Measurements from ENCODE around the gene ACTMAP. TPM values are rescaled to one million over a fixed set of nuclear protein-coding genes. Genes with fewer than 3 reads are reported as not detected.
"Not testable (repeated sequence)": the region's sequence is repeated elsewhere in the genome, so short reads cannot be mapped to it uniquely, and the experiment has no call there.

ACTMAP gene
- polyA plus RNA-seq, 1 donor = 8.5 TPM

DNA sequence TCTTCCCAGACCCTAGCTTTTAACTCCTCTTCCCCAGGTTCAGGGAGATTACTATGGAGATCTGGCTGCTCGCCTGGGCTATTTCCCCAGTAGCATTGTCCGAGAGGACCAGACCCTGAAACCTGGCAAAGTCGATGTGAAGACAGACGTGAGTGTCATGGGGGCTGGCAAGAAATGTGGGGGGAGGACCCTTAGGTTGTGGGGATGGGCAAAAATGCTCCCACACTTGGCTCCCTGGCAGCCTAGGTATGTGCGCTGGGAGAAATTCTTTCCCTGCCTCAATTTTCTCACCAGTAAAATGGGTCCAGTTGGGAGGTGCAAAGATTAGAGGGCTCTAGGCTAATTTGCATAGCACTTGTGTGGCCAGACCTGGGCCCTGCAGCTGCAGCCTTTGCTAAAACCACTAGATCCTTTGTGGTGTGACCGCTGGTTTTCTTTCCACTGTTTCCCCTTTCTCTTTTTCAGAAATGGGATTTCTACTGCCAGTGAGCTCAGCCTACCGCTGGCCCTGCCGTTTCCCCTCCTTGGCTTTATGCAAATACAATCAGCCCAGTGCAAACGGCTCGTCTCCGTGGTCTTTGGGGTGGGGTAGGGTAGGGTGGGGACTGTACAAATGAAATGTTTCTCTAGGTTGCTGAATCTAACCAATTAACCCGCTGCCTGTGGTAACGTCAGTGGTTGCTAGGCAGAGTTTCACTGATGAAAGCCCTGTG lies 26.8 kb upstream of the ACTMAP start:
- DNase-seq (ENCODE audit: low read depth) = peak; percentile 93

DNA sequence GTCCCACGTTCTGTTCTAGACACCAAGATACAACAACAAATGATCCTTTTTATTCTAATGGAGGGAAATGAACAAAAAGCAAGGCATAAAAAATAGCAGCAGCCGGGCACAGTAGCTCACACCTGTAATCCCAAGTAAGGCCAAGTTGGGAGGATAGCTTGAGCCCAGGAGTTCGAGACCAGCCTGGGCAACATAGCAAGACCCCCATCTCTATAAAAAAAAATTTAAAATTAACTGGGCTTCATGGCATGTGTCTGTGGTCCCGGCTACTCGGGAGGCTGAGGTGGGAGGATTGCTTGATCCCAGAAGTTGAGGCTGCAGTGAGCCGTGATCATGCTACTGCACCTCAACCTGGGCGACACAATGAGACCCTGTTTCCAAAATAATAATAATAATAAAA lies 26.1 kb upstream of the ACTMAP start:
- DNase-seq (ENCODE audit: low read depth) = no peak

DNA sequence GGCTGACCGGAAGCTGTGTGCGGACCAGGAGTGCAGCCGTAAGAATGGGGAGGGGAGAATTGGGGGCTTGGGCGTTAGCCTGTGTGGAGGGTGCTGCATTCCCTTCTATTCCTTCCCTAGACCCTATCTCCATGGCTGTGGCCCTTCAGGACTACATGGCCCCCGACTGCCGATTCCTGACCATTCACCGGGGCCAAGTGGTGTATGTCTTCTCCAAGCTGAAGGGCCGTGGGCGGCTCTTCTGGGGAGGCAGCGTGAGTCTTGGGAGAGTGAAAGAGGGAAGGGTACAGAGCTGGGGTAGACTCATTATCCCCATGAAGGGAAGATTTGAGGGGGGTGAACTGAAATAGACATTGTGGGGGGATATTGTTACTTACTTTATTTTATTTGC lies 25.4 kb upstream of the ACTMAP start:
- no peak for DNase-seq (ENCODE audit: low read depth)

DNA sequence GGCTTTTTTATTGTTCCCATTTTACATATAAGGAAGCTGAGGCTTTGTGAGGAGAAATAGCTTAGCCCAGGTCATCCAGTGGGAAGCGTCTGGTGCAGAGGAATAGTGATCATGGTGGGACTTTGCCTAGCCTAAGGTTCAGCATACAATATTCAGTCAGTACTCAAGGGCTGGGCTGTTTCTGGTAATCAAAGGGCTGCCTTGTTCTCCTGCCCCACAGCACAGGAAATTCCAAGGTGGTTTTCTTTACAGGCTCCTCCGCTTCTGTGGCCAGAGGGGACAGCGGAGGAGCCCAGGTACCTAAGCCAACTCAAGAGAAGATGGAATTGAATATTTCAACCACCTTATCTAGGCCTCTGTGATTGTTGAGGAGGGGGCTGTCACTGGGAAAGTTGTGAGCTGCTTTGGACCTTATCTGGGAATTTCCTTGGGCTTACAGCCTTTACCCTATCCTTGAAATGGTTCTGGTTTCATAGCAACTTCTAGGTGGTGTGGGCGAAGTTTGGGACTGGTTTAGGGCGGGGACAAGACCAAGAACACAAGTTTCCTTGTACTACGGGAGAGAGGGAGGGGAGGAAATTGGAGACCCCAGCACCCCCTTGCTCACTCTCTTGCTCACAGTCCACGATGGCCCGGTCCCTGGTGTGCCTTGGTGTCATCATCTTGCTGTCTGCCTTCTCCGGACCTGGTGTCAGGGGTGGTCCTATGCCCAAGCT lies 24.8 kb upstream of the ACTMAP start, which contains the start of gene MIA:
MIA (plus strand) TSS at position 606 of the 716 bp plus-strand sequence; CDS start at position 628, 22 bp downstream.
- no peak for DNase-seq (ENCODE audit: low read depth)

DNA sequence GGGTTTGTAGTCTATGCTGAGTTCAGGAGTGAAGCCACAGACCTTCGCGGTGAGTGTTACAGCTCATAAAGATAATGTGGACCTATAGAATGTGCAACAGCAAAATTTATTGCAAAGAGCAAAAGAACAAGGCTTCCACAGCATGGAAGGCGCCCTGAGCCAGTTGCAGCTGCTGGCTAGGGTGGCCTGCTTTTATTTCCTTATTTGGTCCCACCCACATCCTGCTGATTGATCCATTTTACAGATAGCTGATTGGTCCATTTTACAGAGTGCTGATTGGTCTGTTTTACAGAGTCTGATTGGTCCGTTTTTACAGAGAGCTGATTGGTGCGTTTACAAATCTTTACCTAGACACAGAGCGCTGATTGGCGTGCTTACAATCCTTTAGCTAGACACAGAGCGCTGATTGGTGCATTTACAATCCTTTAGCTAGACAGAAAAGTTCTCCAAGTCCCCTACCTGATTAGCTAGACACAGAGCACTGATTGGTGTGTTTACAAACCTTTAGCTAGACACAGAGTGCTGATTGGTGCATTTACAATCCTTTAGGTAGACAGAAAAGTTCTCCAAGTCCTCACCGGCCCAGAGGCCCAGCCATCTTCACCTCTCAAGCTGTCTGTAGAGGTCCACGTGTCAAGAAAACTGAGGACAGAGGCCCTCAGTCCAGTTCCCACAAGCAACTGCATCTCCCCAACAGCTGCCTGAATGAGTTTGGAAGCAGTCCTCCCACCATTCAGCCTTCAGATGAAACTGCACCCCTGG lies 21.0 kb upstream of the ACTMAP start:
- not testable (repeated sequence) for DNase-seq (ENCODE audit: low read depth)

DNA sequence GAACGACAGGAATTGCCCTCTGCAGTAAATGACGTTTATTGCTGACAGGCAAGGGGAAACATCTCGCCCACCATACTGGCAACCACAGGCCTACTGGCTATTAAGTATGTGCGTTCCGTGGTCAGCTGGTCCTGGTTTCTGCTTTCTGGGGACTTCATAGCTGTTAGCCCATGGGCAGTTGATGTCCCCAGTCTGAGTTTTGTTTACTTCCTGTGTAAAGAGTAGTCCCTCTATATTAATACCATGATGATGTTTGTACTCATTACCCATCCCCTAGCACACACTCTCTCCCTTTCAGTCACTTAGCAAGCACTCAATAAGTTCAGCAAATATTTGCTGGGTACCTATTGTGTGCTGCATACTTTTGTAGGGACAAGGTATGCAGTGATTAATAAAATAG lies 18.6 kb upstream of the ACTMAP start:
- no peak for DNase-seq (ENCODE audit: low read depth)

DNA sequence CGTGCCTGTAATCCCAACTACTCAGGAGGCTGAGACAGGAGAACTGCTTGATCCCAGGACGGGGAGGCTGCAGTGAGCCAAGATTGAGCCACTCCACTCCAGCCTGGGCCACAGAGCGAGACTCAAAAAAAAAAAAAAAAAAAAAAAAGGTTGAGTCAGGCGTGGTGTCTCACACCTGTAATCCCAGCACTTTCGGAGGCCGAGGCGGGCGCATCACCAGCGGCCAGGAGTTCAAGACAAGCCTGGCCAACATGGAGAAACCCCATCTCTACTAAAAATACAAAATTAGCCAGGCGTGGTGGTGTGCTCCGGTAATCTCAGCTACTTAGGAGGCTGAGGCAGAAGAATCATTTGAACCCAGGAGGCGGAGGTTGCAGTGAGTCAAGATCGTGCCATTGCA lies 16.1 kb upstream of the ACTMAP start:
- DNase-seq (ENCODE audit: low read depth) = not testable (repeated sequence)

DNA sequence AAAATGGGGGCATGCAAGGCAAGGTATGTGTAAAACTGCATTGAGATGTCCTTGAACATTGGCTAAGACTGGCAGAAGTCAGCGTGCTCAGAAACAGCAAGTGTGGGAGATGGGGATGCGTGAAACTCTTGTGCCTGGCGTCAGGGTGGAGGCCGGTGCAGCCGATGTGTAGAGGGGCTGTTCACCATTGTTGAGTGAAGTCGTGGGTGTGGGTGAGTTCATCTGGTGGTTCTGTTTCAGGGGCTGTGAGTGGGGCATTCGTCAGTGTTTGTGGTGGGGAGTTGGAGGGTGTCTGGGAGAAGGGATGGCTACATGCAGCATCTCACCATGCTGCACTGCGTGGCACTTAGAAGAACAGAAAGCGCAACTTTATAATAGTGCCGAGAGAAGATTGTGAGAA lies 13.7 kb upstream of the ACTMAP start:
- DNase-seq (ENCODE audit: low read depth) = no peak

DNA sequence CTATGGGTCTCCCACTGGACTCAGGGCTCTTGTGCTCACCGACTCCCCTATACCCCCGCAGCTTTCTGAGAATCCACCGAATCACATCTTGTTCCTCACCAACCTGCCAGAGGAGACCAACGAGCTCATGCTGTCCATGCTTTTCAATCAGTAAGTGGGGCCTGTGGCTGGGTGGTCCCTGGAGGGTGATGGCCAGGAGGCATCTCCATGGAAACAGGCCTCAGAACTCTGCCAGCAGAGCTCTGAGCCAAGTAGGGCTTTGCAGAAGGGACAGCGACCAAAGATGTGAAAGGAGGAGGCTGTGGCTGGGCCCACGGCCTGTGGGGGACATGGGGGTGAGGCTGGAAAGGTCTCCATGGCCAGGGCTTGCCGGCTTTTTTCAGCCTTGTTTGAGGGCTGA lies 13.2 kb upstream of the ACTMAP start:
- no peak for DNase-seq (ENCODE audit: low read depth)

DNA sequence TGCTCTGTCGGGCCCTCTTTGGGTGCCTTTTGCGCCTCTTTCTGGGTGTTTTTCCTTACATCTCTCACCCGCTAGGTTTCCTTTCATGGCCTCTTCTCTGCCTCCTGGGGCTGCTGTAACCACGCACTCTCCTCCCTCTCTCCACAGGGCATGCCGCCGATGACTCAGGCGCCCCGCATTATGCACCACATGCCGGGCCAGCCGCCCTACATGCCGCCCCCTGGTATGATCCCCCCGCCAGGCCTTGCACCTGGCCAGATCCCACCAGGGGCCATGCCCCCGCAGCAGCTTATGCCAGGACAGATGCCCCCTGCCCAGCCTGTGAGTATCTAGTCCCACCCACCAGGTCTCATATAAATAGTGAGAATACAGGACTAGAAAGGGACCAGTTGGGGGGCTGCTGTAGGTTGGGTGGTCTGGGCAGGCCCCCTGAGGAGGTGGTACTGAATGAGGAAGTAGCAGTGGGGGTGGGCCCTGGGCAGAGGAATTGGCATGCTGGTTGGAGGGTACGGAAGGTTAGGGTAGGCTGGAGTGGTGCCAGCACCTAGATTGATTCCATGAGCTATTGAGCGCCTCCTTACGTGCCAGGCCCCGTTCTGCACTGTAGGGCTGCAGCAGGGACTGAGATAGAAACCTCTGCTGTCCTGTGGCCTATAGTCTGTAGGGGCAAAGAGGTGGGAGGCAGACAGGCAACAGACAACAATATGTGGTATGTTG lies 12.6 kb upstream of the ACTMAP start:
- no peak for DNase-seq (ENCODE audit: low read depth)

DNA sequence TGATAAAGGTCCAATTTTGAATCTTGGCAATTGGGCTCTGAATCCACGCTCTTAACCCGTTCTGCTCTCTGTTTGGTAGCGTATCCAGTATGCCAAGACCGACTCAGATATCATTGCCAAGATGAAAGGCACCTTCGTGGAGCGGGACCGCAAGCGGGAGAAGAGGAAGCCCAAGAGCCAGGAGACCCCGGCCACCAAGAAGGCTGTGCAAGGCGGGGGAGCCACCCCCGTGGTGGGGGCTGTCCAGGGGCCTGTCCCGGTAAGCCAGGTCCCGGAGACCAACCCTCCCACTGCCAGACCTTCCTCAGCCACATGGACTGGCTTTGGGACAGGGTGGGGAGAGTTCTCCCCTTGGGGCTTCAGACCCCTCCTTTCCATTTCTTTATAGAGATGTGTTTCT lies 9.1 kb upstream of the ACTMAP start:
- no peak for DNase-seq (ENCODE audit: low read depth)

DNA sequence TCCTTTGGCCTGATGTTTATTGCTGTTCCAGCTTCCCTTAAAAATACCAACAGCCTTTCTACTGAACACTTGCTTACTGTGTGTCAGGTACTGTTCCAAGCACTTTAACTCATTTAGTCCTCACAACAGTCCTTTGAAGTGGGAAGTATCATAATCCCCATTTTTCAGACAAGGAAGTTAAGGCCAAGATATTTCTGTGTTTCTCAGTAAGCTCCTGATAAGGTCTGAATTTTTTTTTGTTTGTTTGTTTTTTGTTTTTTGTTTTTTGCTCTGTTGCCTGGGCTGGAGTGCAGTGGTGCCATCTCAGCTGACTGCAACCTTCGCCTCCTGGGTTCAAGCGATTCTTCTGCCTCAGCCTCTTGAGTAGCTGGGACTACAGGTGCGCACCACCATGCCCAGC lies 8.2 kb upstream of the ACTMAP start:
- DNase-seq (ENCODE audit: low read depth) = no peak

DNA sequence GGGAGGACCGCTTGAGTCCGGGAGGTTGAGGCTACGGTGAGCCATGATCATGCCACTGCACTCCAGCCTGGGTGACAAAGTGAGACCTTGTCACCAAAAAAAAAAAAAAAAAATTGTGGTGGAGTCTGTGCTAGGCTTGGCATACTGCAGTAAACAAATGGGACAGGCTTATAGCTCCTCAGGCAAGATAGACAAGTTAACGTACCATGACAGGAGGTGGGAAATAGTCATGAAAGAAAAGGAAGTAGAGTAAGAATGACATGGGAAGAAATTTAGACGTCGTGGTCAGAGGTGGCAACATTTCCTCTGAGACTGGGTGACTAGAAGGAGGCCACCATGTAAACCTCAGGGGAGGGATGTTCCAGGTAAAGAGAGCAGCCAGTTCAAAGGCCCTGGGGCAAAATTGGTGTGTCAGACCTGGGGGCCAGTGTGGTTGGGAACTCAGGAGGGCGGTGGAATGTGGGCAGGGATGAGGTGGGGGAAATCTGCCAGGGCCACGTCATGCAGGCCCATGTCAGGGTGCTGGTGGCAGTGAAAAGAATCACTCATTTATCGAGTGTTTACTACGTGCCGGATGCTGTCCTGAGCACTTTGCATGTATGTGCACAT lies 6.3 kb upstream of the ACTMAP start:
- no peak for DNase-seq (ENCODE audit: low read depth)

DNA sequence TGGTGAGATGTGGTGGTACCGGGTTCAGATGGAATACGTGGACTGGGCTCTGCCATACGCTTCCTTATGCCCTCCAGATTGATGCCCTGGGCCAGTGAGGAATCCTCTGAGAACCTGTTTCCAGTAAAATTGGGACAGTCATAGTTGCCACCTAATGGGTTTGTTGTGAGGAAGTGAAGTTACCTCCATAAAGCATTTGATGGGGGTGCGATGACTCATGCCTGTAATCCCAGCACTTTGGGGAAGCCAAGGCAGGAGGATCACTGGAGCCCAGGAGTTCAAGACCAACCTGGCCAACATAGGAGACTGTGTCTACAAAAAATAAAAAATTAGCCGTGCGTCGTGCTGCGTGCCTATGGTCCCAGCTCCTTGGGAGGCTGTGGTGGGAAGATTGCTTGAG lies 5.5 kb upstream of the ACTMAP start:
- DNase-seq (ENCODE audit: low read depth) = no peak

DNA sequence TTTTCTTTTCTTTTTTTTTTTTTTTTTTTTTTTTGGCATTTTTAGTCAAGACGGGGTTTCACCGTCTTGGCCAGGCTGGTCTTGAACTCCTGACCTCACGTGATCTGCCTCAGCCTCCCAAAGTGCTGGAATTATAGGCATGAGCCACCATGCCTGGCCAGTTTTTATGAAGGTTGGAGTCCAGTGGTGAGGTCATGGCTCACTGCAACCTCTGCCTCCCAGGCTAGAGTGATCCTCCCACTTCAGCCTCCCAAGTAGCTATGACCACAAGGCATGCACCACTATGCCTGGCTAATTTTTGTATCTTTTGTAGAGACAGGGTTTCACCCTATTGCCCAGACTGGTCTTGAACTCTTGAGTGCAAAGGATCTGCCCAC lies 5.0 kb upstream of the ACTMAP start:
- DNase-seq (ENCODE audit: low read depth) = no peak

DNA sequence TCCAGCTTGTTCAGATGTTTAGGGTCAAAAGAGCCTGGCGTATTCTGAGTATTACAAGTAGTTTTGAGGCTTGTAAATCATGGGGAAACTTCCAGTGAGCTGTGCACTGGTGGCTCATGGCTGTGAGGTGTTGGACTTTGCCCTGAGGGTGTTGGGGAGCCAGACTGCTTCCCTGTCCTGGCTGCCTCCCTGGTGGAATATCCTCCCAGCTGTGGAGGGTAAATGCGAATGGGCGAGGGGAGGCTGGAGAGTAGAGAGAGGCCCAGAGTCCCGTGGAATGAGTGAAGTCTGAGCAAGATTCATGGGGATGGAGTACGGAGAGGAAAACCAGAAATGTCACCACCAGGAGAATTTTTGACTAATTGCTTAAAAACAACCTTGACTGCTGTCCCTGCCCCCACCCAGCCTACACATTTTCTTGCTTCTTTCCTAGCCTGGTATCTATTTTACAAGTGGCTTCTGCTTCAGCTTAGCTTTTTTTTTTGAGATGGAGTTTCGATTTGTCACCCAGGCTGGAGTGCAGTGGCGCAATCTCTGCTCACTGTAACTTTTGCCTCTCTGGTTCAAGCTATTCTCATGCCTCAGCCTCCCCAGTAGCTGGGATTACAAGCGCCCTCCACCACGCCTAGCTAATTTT lies 4.5 kb upstream of the ACTMAP start:
- no peak for DNase-seq (ENCODE audit: low read depth)

DNA sequence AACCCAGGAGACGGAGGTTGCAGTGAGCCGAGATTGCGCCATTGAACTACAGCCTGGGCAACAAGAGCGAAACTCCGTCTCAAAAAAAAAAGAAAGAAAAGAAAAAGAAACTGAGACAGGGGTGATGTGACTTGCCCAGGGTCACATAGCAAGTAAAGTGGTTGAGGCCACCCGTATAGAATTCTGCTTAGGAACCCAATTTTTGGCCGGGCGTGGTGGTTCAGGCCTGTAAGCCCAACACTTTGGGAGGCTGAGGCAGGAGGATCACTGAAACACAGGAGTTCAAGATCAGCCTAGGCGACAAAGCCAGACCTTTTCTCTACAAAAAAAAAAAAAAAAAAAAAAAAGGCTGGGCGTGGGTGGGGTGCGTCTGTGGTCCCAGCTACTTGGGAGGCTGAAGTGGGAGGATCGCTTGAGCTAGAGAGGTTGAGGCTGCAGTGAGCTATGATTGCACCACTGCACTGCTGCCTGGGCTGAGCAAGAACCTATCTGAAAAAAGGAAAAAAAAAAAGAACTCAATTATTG lies 2.0 kb upstream of the ACTMAP start:
- no peak for DNase-seq (ENCODE audit: low read depth)

DNA sequence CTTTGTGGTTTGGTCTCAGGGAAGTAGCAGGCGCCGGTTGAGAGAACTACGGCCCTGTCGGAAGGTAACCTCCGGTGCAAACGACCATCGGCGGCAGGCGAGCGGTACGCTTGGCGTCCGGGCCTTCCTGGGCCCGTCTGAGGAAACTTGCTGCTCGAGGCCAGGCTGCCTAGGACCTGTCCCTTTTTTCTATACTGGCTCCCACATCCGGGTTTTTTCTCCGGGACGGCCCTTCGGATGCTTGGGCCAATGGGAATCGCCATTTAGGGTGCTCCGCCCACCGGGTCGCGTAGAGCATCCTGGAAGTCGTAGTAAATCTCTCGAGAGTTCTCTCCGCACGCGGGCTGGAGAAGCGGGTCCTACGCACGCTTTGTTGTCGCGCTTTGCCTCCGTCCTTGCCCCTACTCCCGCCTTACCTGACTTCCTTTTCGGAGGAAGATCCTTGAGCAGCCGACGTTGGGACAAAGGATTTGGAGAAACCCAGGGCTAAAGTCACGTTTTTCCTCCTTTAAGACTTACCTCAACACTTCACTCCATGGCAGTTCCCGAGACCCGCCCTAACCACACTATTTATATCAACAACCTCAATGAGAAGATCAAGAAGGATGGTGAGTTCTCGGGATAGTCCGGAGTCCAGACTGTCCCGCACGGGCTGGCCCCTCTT lies 729 bp upstream of the ACTMAP start, which contains the start of gene SNRPA:
SNRPA (plus strand) TSS at position 330 of the 664 bp plus-strand sequence; CDS start at position 536, 206 bp downstream.
- DNase-seq (ENCODE audit: low read depth) = peak; percentile 96

DNA sequence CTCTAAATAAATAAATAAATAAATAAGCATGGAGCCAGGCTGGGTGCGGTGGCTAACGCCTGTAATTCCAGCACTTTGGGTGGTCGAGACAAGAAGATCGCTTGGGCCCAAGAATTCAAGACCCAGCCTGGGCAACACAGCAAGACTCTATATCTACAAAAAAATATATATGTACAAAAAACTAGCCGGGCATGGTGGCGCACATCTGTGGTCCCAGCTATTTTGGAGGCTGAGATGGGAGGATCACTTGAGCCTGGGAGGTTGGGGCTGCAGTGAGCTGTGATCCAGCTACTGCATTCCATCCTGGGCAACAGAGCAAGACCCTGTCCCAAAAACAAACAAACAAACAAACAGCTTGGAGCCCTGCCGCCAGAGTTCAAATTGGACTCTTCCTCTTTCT lies 2.7 kb downstream of the ACTMAP start:
- DNase-seq (ENCODE audit: low read depth) = no peak

DNA sequence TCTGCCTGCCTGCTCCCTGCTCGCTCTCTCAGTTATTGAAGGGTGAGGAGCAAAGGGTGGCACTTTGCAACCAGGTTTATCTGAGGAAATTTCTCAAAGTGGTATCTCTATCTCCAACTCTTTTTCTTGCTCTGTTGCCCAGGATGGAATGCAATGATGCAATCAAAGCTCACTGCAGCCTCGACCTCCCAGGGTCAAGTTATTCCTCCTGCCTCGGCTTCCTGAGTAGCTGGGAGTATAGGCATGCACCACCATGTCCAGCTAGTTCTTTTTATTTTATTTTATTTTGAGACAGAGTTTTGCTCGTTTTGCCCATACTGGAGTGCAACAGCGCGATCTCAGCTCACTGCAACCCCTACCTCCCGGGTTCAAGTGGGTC lies 4.9 kb downstream of the ACTMAP start:
- no peak for DNase-seq (ENCODE audit: low read depth)
